Tracheal epithelial cell (primary cell): ENCODE measurements around the gene DENND4A. TPM values are rescaled to one million over a fixed set of nuclear protein-coding genes. Genes with fewer than 3 reads are reported as not detected.

Experiments
- total RNA-seq: library from RNA; depleted of rRNA; stranded (reverse); fragments of >200 nt; gene quantifications from 2 replicates; pipeline ENCODE4 v1.2.1, GENCODE V29; 2014

Gene DENND4A
- total RNA-seq: 6.0 and 25.2 TPM in 2 replicates

DNA sequence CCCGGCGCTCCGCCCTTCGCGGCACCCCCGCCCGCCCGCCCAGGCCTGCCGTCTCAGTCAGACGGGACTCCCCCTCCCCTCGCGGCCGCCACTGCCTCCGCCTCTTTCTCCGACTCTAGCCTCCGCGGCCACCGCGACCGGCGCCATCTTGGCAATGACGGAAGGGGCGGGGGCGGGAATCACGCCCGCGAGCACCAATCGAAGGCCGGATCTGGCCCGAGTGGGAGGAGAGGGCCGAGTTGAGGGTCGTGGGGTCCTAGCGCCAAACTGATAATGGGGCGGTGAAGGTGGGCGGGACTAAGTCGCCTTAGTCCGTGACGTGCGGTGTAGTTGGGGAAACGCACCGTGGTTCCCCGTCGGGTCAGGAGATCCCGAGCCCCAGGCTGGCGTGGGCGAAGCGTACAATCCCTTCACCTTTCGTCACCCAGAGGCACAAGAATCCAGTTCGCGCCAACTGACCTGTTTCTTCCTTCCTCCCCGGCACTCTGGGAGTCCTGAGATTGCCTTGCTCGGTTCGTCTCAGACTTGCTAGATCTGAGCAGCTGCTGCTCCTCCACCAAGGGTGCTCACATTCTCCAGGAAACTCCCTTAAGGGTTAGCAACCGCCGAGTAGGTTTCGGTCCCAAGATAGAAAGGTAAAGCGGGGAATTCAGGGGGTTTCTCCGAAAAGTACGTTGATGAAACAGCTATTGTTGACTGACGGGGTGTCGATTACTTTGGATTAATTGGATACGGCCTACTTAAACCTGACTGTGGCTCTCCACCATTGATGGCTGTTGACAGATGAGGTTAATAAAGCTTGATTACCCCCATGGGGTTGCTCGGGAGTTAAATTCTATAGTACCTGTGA lies at the start of gene DENND4A:
Gene DENND4A (minus strand): TSS at position 156 of the 850 bp plus-strand sequence. CDS start 35,843 bp downstream, outside the sequence.

DNA sequence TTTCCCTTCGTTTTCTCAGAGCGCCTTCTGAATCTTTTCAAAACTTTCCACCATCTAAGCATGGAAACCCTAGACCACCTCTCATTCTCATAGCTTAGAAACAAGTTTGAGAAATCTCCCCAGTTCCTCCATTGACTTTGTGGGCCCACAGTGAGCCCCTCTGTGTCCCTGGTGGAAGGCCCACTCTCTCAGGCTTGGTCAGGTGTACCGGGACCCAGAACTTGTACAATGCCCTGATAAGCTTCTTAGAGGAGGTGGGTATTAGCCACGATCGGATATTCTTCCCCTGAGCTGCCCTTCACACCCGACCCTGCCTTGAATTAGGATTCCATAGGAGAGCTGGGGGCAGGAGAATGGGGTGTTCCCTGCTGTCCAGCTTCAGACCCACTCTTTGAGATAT lies 170.5 kb downstream of the DENND4A start, which contains the start of gene SLC24A1:
Gene SLC24A1 (plus strand): TSS at position 301 of the 400 bp plus-strand sequence. CDS start 2,143 bp downstream, outside the sequence.

DNA sequence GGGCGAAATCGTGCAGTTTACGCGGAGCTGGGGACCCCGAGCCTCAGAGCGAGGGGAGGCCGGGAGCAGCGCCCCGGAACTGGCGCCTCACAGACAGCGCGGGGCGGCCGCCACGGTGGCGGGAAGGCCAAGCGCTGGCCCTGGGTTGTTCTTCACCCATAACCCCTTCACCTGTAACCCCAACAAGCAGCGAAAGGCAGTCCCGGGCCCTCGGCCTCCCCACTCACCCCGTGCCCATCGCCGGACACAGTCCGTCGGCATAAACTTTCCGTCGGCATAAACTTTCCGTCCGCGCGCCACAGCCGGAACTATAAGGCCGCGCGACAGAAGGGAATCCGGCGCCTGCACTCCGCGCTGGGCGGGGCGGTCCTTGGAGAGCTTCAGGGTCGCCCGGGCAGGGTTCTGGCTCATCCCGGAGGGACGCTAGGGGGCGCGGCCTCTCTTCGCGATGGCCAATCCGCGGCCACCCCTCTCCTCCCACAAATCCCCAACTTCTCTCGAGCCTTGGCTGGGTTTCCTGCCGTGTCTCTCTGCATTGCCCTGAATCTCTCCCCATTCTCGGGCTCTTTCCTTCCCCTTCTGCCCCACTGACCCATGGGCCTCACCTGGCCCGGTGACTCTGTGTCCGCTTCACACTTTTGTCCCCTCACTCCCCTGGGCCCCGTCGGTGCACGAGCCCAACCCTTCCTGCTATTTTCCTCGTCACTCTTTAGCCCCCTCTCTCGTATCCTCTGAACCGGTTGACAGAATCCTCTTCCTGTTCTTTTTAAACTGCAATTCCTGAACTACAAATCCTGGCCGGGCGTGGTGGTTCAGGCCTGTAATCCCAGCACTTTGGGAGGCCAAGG lies 181.0 kb downstream of the DENND4A start, which contains the start of gene INTS14:
Gene INTS14 (minus strand): TSS at position 261 of the 848 bp plus-strand sequence. CDS start 3,751 bp downstream, outside the sequence.

Other genes with a start within 250 kb of the DENND4A start
- 32.0 and 54.6 TPM in 2 replicates for gene INTS14, start 181.2 kb downstream of the DENND4A start, total RNA-seq
- gene SLC24A1, start 170.4 kb downstream of the DENND4A start, total RNA-seq: 2.9 and 3.0 TPM in 2 replicates
- 280 and 317 TPM in 2 replicates for gene RAB11A, start 77.2 kb upstream of the DENND4A start, total RNA-seq